HEK293 (cell line): Measurements from ENCODE around the gene NELFB.
A peak's percentile ranks its signal among the peaks of the same experiment; 100 is the strongest.

Experiments used
- KLF16 ChIP-seq: fragments of 450-650 bp; formaldehyde crosslinking; IDR thresholded peaks from 2 replicates; pipeline ENCODE4 v1.5.1; 2017; ENCODE audit warnings: missing biosample characterization, missing genetic modification characterization
- KLF17 ChIP-seq: fragments of 450-650 bp; formaldehyde crosslinking; IDR thresholded peaks from 2 replicates; pipeline ENCODE4 v1.5.1; 2016; ENCODE audit warnings: missing biosample characterization, missing genetic modification characterization
- KLF8 ChIP-seq: fragments of 450-650 bp; formaldehyde crosslinking; IDR thresholded peaks from 2 replicates; pipeline ENCODE4 v1.5.1; 2016; ENCODE audit warnings: missing biosample characterization, missing genetic modification characterization
- KLF9 ChIP-seq: fragments of 450-650 bp; formaldehyde crosslinking; IDR thresholded peaks from 2 replicates; pipeline ENCODE4 v1.5.1; 2016; ENCODE audit warnings: missing biosample characterization, missing genetic modification characterization, low read depth
- PRDM6 ChIP-seq: fragments of 450-650 bp; formaldehyde crosslinking; IDR thresholded peaks from 2 replicates; pipeline ENCODE4 v1.5.1; 2017; ENCODE audit warnings: missing biosample characterization, missing genetic modification characterization
- SP2 ChIP-seq: fragments of 450-650 bp; formaldehyde crosslinking; IDR thresholded peaks from 2 replicates; pipeline ENCODE4 v1.5.1; 2016; ENCODE audit warnings: missing biosample characterization, missing genetic modification characterization
- SP3 ChIP-seq: fragments of 450-650 bp; formaldehyde crosslinking; IDR thresholded peaks from 2 replicates; pipeline ENCODE4 v1.5.1; 2016; ENCODE audit warnings: missing biosample characterization, missing genetic modification characterization
- SP7 ChIP-seq: fragments of 450-650 bp; formaldehyde crosslinking; IDR thresholded peaks from 2 replicates; pipeline ENCODE4 v1.5.1; 2016; ENCODE audit warnings: missing biosample characterization, missing genetic modification characterization
- ZBTB11 ChIP-seq: fragments of 450-650 bp; formaldehyde crosslinking; conservative IDR thresholded peaks from 2 replicates; pipeline ENCODE4 v1.5.1; 2016; ENCODE audit warnings: low read depth, missing biosample characterization, missing genetic modification characterization
- ZBTB17 ChIP-seq: fragments of 450-650 bp; formaldehyde crosslinking; IDR thresholded peaks from 2 replicates; pipeline ENCODE4 v1.5.1; 2016; ENCODE audit warnings: missing biosample characterization, missing genetic modification characterization
- ZEB2 ChIP-seq: fragments of 450-650 bp; formaldehyde crosslinking; IDR thresholded peaks from 2 replicates; pipeline ENCODE4 v1.5.1; 2016; ENCODE audit warnings: missing biosample characterization, missing genetic modification characterization
- ZFHX2 ChIP-seq: fragments of 450-650 bp; formaldehyde crosslinking; conservative IDR thresholded peaks from 2 replicates; pipeline ENCODE4 v1.5.1; 2016; ENCODE audit warnings: missing biosample characterization, missing genetic modification characterization
- ZNF132 ChIP-seq: fragments of 450-650 bp; formaldehyde crosslinking; IDR thresholded peaks from 2 replicates; pipeline ENCODE4 v1.5.1; 2017; ENCODE audit warnings: missing biosample characterization, missing genetic modification characterization, borderline replicate concordance
- ZNF184 ChIP-seq: fragments of 450-650 bp; IDR thresholded peaks from 2 replicates; pipeline ENCODE4 v1.5.1; 2018; ENCODE audit warnings: missing biosample characterization, mild to moderate bottlenecking, missing genetic modification characterization
- ZNF335 ChIP-seq: fragments of 450-650 bp; formaldehyde crosslinking; conservative IDR thresholded peaks from 2 replicates; pipeline ENCODE4 v1.5.1; 2016; ENCODE audit warnings: missing biosample characterization, missing genetic modification characterization
- ZNF341 ChIP-seq: fragments of 450-650 bp; formaldehyde crosslinking; IDR thresholded peaks from 2 replicates; pipeline ENCODE4; 2016; ENCODE audit warnings: low read depth, missing biosample characterization, missing genetic modification characterization
- ZNF366 ChIP-seq: fragments of 450-650 bp; formaldehyde crosslinking; conservative IDR thresholded peaks from 2 replicates; pipeline ENCODE4 v1.5.1; 2016; ENCODE audit warnings: missing biosample characterization, missing genetic modification characterization
- ZNF416 ChIP-seq: fragments of 450-650 bp; formaldehyde crosslinking; IDR thresholded peaks from 2 replicates; pipeline ENCODE4 v1.5.1; 2016; ENCODE audit warnings: missing biosample characterization, missing genetic modification characterization
- ZNF610 ChIP-seq: fragments of 450-650 bp; formaldehyde crosslinking; IDR thresholded peaks from 2 replicates; pipeline ENCODE4 v1.5.1; 2016; ENCODE audit warnings: missing biosample characterization, missing genetic modification characterization, borderline replicate concordance
- ZNF645 ChIP-seq: fragments of 450-650 bp; formaldehyde crosslinking; IDR thresholded peaks from 2 replicates; pipeline ENCODE4; 2016; ENCODE audit warnings: missing biosample characterization, missing genetic modification characterization
- ZNF660 ChIP-seq: fragments of 450-650 bp; IDR thresholded peaks from 2 replicates; pipeline ENCODE4 v1.5.1; 2018; ENCODE audit warnings: missing biosample characterization, mild to moderate bottlenecking, missing genetic modification characterization
- ZNF76 ChIP-seq: fragments of 450-650 bp; formaldehyde crosslinking; IDR thresholded peaks from 2 replicates; pipeline ENCODE4; 2016; ENCODE audit warnings: low read depth, missing biosample characterization, missing genetic modification characterization, borderline replicate concordance
- TF ChIP-seq, protein P1 (sequence below): fragments of 450-650 bp; formaldehyde crosslinking; IDR thresholded peaks from 2 replicates; pipeline ENCODE4 v1.5.1; 2016; ENCODE audit warnings: missing biosample characterization, missing genetic modification characterization
- TF ChIP-seq, protein P2 (sequence below): fragments of 450-650 bp; formaldehyde crosslinking; IDR thresholded peaks from 2 replicates; pipeline ENCODE4 v1.5.1; 2016; ENCODE audit warnings: missing biosample characterization, missing genetic modification characterization
- TF ChIP-seq, protein P3 (sequence below): fragments of 450-650 bp; formaldehyde crosslinking; IDR thresholded peaks from 2 replicates; pipeline ENCODE4 v1.5.1; 2016; ENCODE audit warnings: missing biosample characterization, missing genetic modification characterization
- TF ChIP-seq, protein P4 (sequence below): fragments of 450-650 bp; formaldehyde crosslinking; IDR thresholded peaks from 2 replicates; pipeline ENCODE4 v1.5.1; 2016; ENCODE audit warnings: missing biosample characterization, missing genetic modification characterization

NELFB gene

GRCh38 chr9:137300567-137301080, 45.5 kb downstream of the NELFB start (continued):
- TF ChIP-seq, protein P1, sequence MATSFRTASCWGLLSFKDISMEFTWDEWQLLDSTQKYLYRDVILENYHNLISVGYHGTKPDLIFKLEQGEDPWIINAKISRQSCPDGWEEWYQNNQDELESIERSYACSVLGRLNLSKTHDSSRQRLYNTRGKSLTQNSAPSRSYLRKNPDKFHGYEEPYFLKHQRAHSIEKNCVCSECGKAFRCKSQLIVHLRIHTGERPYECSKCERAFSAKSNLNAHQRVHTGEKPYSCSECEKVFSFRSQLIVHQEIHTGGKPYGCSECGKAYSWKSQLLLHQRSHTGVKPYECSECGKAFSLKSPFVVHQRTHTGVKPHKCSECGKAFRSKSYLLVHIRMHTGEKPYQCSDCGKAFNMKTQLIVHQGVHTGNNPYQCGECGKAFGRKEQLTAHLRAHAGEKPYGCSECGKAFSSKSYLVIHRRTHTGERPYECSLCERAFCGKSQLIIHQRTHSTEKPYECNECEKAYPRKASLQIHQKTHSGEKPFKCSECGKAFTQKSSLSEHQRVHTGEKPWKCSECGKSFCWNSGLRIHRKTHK (tag by site-specific recombination), result no peak
- peak; percentile 65 for TF ChIP-seq SP2 (tag by site-specific recombination)
- no peak for TF ChIP-seq ZNF132 (tag by site-specific recombination)
- TF ChIP-seq ZNF416 (tag by site-specific recombination), result no peak
- TF ChIP-seq ZNF335 (tag by site-specific recombination), result peak; percentile 59
- peak; percentile 89 for TF ChIP-seq ZNF660 (tag by site-specific recombination)
- TF ChIP-seq ZNF645 (tag by site-specific recombination), result 0 out of 2 replicates have a peak, but pooled peaks have one; percentile 62
- TF ChIP-seq ZNF184, result 0 out of 2 replicates have a peak, but pooled peaks have one; percentile 29
- TF ChIP-seq ZNF610 (tag by site-specific recombination), result no peak
- peak; percentile 42; the same call in 1 of the 2 replicates for TF ChIP-seq SP3 (tag by site-specific recombination)
- TF ChIP-seq KLF17, result peak; percentile 45; the same call in 1 of the 2 replicates
- peak; percentile 26; the same call in 1 of the 2 replicates for TF ChIP-seq ZBTB17 (tag by site-specific recombination)
- TF ChIP-seq SP7 (tag by site-specific recombination), result 0 out of 2 replicates have a peak, but pooled peaks have one; percentile 12
- TF ChIP-seq ZFHX2 (tag by site-specific recombination), result 0 out of 2 replicates have a peak, but pooled peaks have one; percentile 12
- TF ChIP-seq, protein P2, sequence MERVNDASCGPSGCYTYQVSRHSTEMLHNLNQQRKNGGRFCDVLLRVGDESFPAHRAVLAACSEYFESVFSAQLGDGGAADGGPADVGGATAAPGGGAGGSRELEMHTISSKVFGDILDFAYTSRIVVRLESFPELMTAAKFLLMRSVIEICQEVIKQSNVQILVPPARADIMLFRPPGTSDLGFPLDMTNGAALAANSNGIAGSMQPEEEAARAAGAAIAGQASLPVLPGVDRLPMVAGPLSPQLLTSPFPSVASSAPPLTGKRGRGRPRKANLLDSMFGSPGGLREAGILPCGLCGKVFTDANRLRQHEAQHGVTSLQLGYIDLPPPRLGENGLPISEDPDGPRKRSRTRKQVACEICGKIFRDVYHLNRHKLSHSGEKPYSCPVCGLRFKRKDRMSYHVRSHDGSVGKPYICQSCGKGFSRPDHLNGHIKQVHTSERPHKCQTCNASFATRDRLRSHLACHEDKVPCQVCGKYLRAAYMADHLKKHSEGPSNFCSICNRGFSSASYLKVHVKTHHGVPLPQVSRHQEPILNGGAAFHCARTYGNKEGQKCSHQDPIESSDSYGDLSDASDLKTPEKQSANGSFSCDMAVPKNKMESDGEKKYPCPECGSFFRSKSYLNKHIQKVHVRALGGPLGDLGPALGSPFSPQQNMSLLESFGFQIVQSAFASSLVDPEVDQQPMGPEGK, result peak; percentile 90
- TF ChIP-seq ZNF76 (tag by site-specific recombination), result peak; percentile 23; the same call in 1 of the 2 replicates
- peak; percentile 21; the same call in 1 of the 2 replicates for TF ChIP-seq KLF16 (tag by site-specific recombination)
- peak; percentile 82 for TF ChIP-seq ZEB2 (tag by site-specific recombination)
- peak; percentile 40; the same call in 1 of the 2 replicates for TF ChIP-seq PRDM6
- TF ChIP-seq, protein P3, sequence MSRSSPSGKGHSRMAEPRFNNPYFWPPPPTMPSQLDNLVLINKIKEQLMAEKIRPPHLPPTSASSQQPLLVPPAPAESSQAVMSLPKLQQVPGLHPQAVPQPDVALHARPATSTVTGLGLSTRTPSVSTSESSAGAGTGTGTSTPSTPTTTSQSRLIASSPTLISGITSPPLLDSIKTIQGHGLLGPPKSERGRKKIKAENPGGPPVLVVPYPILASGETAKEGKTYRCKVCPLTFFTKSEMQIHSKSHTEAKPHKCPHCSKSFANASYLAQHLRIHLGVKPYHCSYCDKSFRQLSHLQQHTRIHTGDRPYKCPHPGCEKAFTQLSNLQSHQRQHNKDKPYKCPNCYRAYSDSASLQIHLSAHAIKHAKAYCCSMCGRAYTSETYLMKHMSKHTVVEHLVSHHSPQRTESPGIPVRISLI, result peak; percentile 73
- peak; percentile 71 for TF ChIP-seq ZNF366 (tag by site-specific recombination)
- TF ChIP-seq ZNF341 (tag by site-specific recombination), result peak; percentile 94
- peak; percentile 83 for TF ChIP-seq ZBTB11
- TF ChIP-seq KLF8 (tag by site-specific recombination), result peak; percentile 52
- TF ChIP-seq, protein P4, sequence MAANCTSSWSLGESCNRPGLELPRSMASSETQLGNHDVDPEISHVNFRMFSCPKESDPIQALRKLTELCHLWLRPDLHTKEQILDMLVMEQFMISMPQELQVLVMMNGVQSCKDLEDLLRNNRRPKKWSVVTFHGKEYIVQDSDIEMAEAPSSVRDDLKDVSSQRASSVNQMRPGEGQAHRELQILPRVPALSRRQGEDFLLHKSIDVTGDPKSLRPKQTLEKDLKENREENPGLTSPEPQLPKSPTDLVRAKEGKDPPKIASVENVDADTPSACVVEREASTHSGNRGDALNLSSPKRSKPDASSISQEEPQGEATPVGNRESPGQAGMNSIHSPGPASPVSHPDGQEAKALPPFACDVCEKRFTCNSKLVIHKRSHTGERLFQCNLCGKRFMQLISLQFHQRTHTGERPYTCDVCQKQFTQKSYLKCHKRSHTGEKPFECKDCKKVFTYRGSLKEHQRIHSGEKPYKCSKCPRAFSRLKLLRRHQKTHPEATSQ, result no peak
- peak; percentile 28 for TF ChIP-seq KLF9 (tag by site-specific recombination)
